NOMO-1 treated with dmso at 0.1 percent for 144 hours (cell line): ENCODE data around the gene TAB2.
"Not testable (repeated sequence)": the region's sequence is repeated elsewhere in the genome, so short reads cannot be mapped to it uniquely, and the experiment has no call there.

ENCODE experiments used
- DNase-seq: peaks from one replicate; lab custom pipeline; 2025; ENCODE audit not compliant: unreplicated experiment; lab: John Stamatoyannopoulos, UW

The TAB2 gene

GRCh38 chr6:149311293-149311692, 6.2 kb upstream of the TAB2 start:
- DNase-seq: no peak

DNA sequence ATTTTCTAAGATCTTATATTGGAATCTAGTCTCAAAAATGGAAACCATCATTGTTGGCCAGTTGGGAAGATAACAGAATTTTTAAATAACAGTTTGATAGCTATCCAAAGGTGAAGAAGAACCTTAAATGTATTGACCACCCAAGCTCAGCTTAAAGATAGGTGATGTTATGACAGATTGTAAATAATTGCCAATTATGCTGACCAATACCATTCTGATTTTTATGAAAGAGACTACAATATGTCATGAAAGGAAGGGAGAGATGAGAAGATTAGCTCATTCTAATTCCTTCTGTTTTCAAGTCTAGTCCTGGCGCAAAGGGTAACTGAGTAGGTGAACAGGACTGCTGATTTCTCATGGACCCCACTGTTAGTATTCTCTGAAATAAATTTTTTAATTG, 5.7 kb upstream of the TAB2 start:
- no peak for DNase-seq

DNA sequence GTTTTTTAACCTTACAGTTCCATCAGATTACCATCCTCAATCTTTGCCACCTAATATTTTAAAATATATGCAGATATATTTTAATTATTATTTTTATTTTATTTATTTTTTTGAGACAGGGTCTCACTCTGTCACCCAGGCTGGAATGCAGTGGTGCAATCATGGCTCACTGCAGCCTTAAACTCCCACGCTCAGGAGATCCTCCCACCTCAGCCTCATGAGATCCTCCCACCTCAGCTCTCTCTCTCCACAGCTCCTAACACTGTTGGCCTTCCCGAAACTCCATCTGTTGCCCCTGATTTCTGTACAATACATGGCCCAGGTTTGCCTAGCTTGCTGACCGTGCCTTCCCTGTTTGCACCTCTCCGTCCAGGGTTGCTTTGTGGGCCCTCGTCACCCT, 4.4 kb upstream of the TAB2 start:
- DNase-seq: no peak

DNA sequence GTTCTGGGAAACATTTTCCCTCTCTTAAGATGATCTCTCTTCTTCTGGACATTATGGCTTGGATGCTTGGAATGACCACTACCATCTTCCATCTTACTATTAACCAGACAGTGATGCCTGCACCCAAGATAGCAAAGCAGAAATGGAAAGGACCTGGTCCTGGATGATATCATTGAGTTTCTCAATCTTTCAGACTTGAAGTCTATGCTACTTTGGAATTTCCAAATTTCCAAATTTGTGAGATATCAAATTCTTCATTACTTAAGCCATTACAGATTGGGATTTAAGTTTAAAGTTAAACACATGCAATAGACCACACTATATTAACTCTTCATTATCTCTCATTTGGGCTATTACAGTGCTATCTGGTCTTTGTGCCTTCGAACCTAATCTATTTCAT, 3.7 kb upstream of the TAB2 start:
- no peak for DNase-seq

- DNase-seq: no peak
Observed at GRCh38 chr6:149314325-149314905, 3.1 kb upstream of the TAB2 start.

GRCh38 chr6:149316108-149316727, 1.3 kb upstream of the TAB2 start:
- DNase-seq: no peak

DNA sequence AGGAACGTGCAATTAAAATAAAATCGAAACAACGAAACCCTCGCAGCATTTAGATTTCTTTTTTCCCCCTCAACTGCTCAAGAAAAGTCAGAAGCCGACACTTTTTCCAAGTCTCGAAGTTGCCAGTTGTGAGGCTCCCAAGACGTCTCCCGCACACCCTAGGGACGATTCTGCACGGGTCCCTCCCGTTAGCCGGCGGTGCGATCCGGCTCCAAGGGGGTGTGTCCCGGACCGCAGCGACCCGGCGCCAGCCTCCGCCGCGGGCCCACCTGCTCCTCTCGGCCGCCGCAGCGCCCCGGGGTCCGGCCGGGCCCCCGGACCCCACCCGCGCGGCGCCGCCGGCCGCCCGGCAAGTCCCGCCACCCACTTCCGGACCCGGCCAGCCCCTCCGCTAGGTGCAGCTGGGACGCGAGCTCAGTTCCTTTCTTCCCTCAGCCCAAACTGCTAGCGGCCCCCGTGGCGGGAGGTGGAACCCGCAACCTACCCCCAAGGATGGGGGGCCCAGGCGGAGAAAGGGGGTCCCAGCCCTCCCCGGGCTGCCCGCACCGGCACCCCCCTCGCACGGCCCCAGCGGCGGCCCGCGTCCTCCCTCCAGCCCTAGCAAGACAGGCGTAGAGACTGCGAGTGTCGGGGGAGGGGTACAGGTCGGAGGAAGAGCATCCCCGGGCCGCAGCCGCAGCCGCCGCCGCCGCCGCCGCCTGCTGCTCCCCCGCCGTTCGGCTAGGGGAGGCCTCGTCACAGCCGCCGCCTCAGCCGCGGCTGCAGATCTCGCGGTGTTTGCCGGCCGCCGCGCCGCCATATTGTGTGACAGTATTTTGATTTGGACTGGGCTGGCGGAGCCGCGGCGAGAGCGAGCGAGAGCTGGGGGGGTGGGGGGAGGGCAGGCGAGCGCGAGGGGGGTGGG, 520 bp upstream of the TAB2 start:
- DNase-seq: peak; percentile 94

DNA sequence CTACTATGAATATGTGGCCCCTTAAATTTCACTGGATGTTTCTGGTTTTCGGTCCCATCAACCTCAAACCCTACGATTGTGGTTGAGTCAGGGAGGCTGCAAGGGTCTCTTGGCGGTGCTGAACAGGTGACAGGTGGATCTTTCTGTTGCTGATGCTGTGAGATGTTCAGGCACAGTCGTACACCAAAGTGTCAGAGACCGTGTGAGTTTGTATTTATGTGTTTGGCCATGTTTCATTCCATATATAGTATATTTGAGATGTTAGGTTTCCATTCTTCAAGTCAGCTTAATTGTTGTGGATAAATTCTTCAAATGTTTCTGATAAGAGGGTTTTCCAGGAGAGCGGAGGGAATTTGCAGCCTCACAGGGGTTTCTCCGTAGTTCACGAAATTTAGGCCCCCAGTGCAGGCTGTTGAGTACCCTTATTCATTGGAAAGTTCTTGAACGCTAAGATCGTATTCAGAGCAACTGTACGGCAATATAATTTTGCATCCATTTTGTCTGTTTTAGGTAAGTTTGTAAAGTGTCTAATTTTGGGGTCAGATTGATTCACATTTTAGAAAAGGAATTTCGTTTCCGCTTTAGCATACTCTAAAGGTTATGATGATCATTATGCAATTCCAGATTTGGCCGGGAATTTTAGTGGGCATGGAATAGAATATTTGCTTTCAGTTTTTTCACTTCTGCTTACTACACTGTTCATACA, 1.2 kb downstream of the TAB2 start:
- DNase-seq: no peak

GRCh38 chr6:149319422-149319821, 1.9 kb downstream of the TAB2 start:
- no peak for DNase-seq

GRCh38 chr6:149320016-149320415, 2.5 kb downstream of the TAB2 start:
- not testable (repeated sequence) for DNase-seq

GRCh38 chr6:149320796-149321195, 3.3 kb downstream of the TAB2 start:
- no peak for DNase-seq

DNA sequence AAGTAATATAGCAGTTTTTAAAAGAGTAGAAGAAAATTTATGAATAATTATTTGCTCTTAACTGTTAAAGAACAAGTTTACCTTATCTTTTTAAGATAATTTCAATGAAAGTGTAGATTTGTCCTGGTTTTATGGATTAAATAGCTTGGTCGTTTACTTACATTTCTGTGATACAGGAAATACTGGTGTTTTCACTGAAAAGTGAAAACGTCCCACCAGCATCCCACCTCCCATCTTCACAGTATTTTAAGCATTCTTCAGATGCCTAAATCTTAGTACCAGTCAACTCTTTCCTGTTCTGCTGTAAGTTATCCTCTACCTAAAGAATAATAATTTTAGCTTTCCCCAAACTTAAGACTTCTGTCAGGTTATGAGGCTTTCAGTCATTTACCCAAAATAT, 5.8 kb downstream of the TAB2 start:
- no peak for DNase-seq

DNA sequence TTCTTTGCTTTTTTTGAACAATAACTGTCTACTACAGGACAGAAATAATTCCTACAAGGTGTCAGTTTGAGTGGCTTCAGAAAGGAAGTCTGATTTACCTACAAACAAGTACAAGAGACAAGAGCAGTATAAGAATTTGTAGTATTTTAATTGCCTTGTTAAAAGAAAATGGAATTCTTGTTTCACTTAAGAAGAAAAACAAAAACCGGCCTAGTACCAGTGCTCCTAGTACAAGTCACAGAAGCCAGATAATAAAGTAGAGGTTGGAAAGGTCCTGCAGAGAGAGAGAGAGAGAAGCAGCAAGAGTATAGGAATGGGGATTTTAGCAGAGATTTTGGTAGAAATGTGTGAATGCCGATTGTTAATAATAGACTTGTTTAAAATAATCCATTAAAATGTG, 6.4 kb downstream of the TAB2 start:
- no peak for DNase-seq

DNA sequence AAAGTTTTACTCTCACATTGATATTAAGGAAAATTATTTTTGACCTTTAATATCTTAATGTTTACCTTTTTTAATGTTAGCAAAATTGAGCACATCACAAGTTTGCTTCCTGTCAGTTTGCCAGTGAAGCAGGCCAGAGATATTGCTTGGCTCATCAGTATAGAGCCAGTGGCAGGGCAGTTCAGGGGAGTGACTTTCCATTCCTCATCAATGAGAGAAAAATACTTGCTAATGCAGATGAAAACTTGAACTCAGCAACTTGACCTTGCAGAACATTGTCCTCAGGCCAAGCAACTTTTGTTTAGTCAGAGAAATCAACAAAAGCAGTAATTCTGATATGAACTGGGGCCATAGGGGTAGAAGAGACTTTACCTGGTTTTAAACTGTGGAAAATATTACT, 6.9 kb downstream of the TAB2 start:
- DNase-seq: no peak

DNA sequence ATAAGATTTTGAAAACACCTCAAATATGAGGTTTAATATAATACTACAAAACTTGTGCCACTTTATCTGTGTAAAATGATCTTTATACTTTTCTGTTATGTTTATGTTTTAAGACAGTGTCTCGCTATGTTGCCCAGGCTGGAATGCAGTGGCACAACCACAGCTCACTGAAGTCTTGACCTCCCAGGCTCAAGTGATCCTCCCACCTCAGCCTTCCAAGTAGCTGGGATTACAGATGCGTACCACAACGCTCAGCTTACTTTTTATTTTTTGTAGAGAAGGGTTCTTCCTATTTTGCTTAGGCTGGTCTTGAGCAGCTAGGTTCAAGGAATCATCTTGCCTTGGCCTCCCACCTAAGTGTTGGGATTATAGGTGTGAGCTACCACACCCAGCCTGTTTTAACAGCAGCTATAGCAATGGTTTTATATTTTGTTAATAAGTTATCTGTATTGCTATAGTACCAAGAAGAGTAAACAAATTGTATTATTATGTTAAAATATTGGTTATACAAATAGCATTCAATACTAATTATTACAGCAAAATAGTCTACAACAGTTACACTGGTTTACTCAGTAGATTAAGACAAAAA, 8.2 kb downstream of the TAB2 start:
- no peak for DNase-seq

GRCh38 chr6:149327638-149328037, 10.1 kb downstream of the TAB2 start:
- no peak for DNase-seq

- no peak for DNase-seq
Observed at GRCh38 chr6:149328083-149328482, 10.6 kb downstream of the TAB2 start.

DNA sequence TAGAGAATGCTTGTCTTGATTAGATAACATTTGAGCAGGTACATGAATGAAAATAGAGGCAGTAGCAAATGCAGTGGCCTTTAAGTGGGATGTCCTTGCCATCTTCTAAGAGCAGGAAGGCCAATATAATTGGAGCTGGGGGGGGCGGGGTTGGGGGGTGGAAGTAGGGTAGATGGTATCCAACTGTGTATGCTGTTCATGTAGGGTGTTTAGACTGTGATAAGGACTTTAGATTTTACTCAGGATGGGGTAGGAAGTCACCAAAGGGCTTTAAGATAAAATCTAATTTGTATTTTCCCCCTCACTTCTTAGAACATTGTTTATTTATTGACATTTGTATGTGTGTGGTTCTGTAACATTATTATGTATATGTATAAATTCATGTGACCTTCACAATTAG, 12.0 kb downstream of the TAB2 start:
- DNase-seq: no peak

DNA sequence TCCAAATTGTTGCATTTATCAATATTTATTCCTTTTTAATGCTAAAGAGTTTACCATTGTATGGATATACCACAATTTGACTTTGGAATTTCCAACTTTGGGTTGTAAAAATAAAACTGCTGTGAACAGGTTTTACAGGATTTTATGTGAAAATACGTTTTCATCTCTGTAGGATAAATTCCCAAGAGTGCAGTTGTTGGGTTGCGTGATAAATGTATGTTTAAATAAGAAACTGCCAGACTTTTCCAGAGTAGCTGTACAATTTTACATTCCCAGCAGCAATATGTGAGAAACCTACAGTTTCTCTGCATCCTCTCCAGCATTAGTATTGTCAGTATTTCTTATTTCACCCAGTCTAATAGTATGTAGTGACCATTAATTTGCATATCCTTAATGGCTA, 12.6 kb downstream of the TAB2 start:
- DNase-seq: no peak

DNA sequence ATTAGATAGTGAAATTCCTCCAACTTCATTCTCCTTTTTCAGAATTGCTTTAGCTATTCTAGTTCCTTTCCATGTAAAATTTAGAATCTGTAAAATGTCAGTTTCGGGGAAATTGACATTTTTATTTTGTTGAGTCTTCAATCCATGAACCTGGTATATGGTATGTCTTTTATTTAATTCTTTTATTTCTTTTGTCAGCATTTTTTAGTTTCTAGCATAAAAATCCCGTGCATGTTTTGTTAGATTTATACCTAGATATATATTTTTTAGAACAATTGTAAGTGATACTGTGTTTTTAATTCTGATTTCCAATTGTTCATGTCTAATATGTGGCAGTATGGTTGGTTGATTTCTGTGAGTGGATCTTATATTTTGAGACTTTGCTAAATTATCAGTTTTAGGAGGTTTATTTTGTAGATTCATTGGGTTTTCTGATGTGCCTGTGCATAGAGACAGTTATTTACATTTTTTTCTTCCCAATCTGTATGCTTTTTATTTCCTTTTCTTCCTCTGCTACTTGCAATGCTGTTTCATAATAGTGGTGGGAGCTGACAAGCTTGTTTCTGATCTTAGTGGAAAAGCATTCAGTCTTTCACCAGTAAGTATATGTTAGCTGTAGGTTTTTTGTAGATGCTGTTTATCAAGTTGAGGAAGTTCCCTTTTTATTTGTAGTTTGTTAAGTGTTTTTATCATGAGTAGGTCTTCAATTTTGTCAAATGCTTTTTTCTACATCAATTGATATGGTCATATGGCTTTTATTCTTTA, 13.7 kb downstream of the TAB2 start:
- no peak for DNase-seq

GRCh38 chr6:149331871-149332270, 14.4 kb downstream of the TAB2 start:
- DNase-seq: no peak
